ENCODE results near the gene ATF6.
"Not testable (repeated sequence)": the region's sequence is repeated elsewhere in the genome, so short reads cannot be mapped to it uniquely, and the experiment has no call there.

ATF6 gene

DNA sequence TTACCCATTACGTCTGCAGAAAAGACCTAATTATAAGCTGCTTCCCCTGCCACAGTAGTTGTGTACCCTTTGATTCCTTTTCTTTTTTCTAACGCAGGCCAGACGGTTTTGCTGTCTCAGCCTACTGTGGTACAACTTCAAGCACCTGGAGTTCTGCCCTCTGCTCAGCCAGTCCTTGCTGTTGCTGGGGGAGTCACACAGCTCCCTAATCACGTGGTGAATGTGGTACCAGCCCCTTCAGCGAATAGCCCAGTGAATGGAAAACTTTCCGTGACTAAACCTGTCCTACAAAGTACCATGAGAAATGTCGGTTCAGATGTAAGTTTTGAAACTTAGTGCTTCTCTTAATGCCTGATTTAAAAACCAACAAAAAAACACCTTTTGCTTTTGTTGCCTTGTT lies 35.8 kb downstream of the ATF6 start:
- no peaks in the 10 kb centered on the region for H3K9me3 ChIP-seq (ENCODE audit: control insufficient read depth in 2 of 2, low read length in 2 of 2)
- H3K9ac ChIP-seq (ENCODE audit: low read depth in 1 of 2, low read length in 2 of 2) = no peak overlapping the region
- peaks cover 22 to 23% of the 10 kb centered on the region in 2 donors for H3K36me3 ChIP-seq (ENCODE audit: control insufficient read depth in 2 of 2, insufficient read depth in 2 of 2, low read length in 2 of 2)
- H3K4me3 ChIP-seq (ENCODE audit: low read length in 2 of 2) = no peak overlapping the region
- H3K27me3 ChIP-seq (ENCODE audit: control insufficient read depth in 2 of 2, insufficient read depth in 2 of 2, low read length in 2 of 2) = no peaks in the 10 kb centered on the region
- no peak overlapping the region for H3K27ac ChIP-seq (ENCODE audit: low read depth in 2 of 2, low read length in 2 of 2)
- H3K4me1 ChIP-seq (ENCODE audit: control insufficient read depth in 2 of 2, insufficient read depth in 2 of 2, low read length in 2 of 2) = peaks cover 0 to 2% of the 10 kb centered on the region in 2 donors

DNA sequence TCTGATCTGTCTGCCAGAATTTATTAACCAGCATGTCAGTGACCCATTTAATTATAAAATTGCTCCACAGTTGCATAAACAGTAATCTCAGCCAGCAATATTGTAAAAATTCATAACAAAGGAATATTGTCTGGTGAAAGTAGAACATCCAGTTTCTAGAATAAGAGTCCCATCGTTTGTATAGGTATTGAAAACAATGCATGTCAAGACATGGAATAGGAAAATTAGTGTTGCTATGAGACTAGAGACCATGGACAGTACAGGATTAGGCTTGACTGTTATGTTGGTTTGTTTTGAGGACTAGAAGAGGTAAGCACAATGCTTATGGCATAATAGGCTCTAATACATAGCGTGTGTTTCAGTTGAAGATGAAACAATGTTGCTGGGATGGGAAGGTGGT lies 37.1 kb downstream of the ATF6 start:
- Histone ChIP-seq H3K4me1 (ENCODE audit: control insufficient read depth in 2 of 2, insufficient read depth in 2 of 2, low read length in 2 of 2) (peaks cover 0 to 2% of the 10 kb centered on the region in 2 donors), H3K27ac (ENCODE audit: low read depth in 2 of 2, low read length in 2 of 2) (no peak overlapping the region), H3K9me3 (ENCODE audit: control insufficient read depth in 2 of 2, low read length in 2 of 2) (no peaks in the 10 kb centered on the region), H3K4me3 (ENCODE audit: low read length in 2 of 2) (no peak overlapping the region), H3K9ac (ENCODE audit: low read depth in 1 of 2, low read length in 2 of 2) (no peak overlapping the region), H3K36me3 (ENCODE audit: control insufficient read depth in 2 of 2, insufficient read depth in 2 of 2, low read length in 2 of 2) (peaks cover 17 to 20% of the 10 kb centered on the region in 2 donors), H3K27me3 (ENCODE audit: control insufficient read depth in 2 of 2, insufficient read depth in 2 of 2, low read length in 2 of 2) (no peaks in the 10 kb centered on the region)

DNA sequence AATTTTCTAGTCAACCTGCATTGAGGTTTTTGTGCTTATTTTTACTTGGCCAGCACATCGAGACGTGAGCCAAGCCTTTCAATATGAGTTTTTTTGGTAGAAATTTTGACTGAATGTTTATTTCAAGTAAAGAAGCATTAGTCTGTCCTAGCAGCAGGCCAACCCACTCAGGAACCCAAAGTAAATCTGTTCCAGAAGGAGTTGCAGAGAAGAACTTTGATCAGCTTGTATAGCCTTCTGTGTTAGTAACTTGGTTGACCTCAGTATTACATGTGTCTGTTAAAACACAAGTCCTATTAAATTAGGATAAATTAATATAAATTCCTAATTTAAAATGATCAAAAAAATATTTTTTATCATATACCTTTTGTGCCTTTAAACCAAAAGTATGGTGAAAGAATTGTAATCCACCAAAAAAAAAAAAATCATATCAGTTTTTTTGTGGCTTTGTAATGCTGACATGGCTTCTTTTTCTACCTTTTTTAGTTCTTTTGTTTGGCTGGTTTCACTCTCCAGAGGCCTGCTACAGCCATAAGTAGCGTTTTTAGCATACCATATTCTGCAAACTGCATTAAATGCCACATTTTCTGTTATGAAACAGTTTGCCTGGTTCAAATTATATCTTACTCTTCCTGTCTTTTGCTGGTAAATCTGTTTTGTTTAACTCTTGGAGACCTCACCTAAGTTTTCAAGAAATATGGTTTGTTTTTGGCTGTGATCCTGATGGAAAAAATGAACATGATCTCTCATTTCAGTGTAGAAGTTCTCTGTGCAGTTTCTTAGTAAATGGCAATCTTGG lies 39.5 kb downstream of the ATF6 start:
- peaks cover 20% of the 10 kb centered on the region in 2 donors for H3K36me3 ChIP-seq (ENCODE audit: control insufficient read depth in 2 of 2, insufficient read depth in 2 of 2, low read length in 2 of 2)
- H3K27ac ChIP-seq (ENCODE audit: low read depth in 2 of 2, low read length in 2 of 2) = no peak overlapping the region
- H3K4me3 ChIP-seq (ENCODE audit: low read length in 2 of 2) = no peak overlapping the region
- H3K27me3 ChIP-seq (ENCODE audit: control insufficient read depth in 2 of 2, insufficient read depth in 2 of 2, low read length in 2 of 2) = no peaks in the 10 kb centered on the region
- H3K9ac ChIP-seq (ENCODE audit: low read depth in 1 of 2, low read length in 2 of 2) = no peak overlapping the region
- H3K9me3 ChIP-seq (ENCODE audit: control insufficient read depth in 2 of 2, low read length in 2 of 2) = no peaks in the 10 kb centered on the region
- peaks cover 0 to 2% of the 10 kb centered on the region in 2 donors for H3K4me1 ChIP-seq (ENCODE audit: control insufficient read depth in 2 of 2, insufficient read depth in 2 of 2, low read length in 2 of 2)

DNA sequence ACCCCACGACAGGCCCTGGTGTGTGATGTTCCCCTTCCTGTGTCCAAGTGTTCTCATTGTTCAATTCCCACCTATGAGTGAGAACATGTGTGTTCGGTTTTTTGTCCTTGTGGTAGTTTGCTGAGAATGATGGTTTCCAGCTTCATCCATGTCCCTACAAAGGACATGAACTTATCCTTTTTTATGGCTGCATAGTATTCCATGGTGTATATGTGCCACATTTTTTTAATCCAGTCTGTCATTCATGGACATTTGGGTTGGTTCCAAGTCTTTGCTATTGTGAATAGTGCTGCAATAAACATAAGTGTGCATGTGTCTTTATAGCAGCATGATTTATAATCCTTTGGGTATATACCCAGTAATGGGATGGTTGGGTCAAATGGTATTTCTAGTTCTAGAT lies 43.1 kb downstream of the ATF6 start:
- H3K27me3 ChIP-seq (ENCODE audit: control insufficient read depth in 2 of 2, insufficient read depth in 2 of 2, low read length in 2 of 2); H3K27ac ChIP-seq (ENCODE audit: low read depth in 2 of 2, low read length in 2 of 2); H3K4me1 ChIP-seq (ENCODE audit: control insufficient read depth in 2 of 2, insufficient read depth in 2 of 2, low read length in 2 of 2); H3K9me3 ChIP-seq (ENCODE audit: control insufficient read depth in 2 of 2, low read length in 2 of 2); H3K4me3 ChIP-seq (ENCODE audit: low read length in 2 of 2); H3K9ac ChIP-seq (ENCODE audit: low read depth in 1 of 2, low read length in 2 of 2): not testable (repeated sequence)
- peaks cover 8 to 12% of the 10 kb centered on the region in 2 donors for H3K36me3 ChIP-seq (ENCODE audit: control insufficient read depth in 2 of 2, insufficient read depth in 2 of 2, low read length in 2 of 2)

DNA sequence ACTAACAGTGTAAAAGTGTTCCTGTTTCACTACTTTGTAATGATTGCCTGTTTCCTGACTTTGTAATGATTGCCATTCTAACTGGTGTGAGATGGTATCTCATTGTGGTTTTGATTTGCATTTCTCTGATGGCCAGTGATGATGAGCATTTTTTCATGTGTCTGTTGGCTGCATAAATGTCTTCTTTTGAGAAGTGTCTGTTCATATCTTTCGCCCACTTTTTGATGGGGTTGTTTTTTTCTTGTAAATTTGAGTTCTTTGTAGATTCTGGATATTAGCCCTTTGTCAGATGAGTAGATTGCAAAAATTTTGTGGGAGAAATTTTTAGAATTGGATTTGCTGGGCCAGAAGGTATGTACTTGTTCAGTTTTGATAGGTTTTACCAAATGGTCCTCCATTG lies 43.5 kb downstream of the ATF6 start:
- H3K9ac ChIP-seq (ENCODE audit: low read depth in 1 of 2, low read length in 2 of 2); H3K4me3 ChIP-seq (ENCODE audit: low read length in 2 of 2); H3K27ac ChIP-seq (ENCODE audit: low read depth in 2 of 2, low read length in 2 of 2); H3K9me3 ChIP-seq (ENCODE audit: control insufficient read depth in 2 of 2, low read length in 2 of 2); H3K4me1 ChIP-seq (ENCODE audit: control insufficient read depth in 2 of 2, insufficient read depth in 2 of 2, low read length in 2 of 2); H3K27me3 ChIP-seq (ENCODE audit: control insufficient read depth in 2 of 2, insufficient read depth in 2 of 2, low read length in 2 of 2): not testable (repeated sequence)
- H3K36me3 ChIP-seq (ENCODE audit: control insufficient read depth in 2 of 2, insufficient read depth in 2 of 2, low read length in 2 of 2) = peaks cover 8 to 12% of the 10 kb centered on the region in 2 donors

DNA sequence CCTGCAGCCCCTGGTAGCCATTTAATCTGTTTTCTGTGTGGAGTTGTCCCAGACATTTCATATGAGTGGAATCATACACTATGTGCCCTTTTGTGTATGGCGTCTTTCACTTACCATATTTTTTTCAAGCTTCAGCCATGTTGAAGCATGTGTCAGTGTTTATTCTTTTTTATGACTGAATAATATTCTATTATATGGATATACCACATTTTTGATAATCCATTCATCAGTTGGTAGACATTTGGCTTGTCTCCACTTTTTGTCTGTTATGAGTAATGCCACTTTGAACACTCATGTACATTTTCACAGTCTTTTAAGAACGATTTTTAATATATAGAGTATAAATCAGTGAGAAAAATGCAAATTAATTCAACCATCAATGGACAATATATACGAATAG lies 44.7 kb downstream of the ATF6 start:
- H3K9ac ChIP-seq (ENCODE audit: low read depth in 1 of 2, low read length in 2 of 2) = no peak overlapping the region
- no peaks in the 10 kb centered on the region for H3K9me3 ChIP-seq (ENCODE audit: control insufficient read depth in 2 of 2, low read length in 2 of 2)
- H3K4me3 ChIP-seq (ENCODE audit: low read length in 2 of 2) = no peak overlapping the region
- no peaks in the 10 kb centered on the region for H3K27me3 ChIP-seq (ENCODE audit: control insufficient read depth in 2 of 2, insufficient read depth in 2 of 2, low read length in 2 of 2)
- H3K36me3 ChIP-seq (ENCODE audit: control insufficient read depth in 2 of 2, insufficient read depth in 2 of 2, low read length in 2 of 2) = peaks cover 8 to 12% of the 10 kb centered on the region in 2 donors
- H3K4me1 ChIP-seq (ENCODE audit: control insufficient read depth in 2 of 2, insufficient read depth in 2 of 2, low read length in 2 of 2) = no peaks in the 10 kb centered on the region
- no peak overlapping the region for H3K27ac ChIP-seq (ENCODE audit: low read depth in 2 of 2, low read length in 2 of 2)

DNA sequence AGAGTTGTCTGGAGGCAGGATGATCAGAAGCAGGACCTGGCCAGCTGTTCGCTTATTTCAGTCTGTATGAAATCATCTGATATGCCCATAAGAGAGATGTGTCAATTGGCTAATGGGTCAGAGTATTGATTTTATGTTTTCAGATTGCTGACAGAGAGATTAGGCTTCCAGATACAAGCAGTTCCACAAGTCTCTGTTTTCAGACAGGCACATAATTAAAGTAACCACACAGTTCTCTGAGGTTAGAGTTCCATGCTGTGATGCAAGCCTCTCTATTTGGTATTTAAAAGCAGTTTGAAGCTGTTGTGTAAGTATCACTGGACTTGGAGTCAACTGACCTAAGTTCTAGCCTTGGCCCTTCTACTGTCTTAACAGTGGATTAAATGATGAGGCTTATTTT lies 50.1 kb downstream of the ATF6 start:
- Histone ChIP-seq H3K27ac (ENCODE audit: low read depth in 2 of 2, low read length in 2 of 2) (no peak overlapping the region), H3K4me3 (ENCODE audit: low read length in 2 of 2) (no peak overlapping the region), H3K4me1 (ENCODE audit: control insufficient read depth in 2 of 2, insufficient read depth in 2 of 2, low read length in 2 of 2) (no peaks in the 10 kb centered on the region), H3K36me3 (ENCODE audit: control insufficient read depth in 2 of 2, insufficient read depth in 2 of 2, low read length in 2 of 2) (peaks cover 5 to 13% of the 10 kb centered on the region in 2 donors), H3K9ac (ENCODE audit: low read depth in 1 of 2, low read length in 2 of 2) (no peak overlapping the region), H3K9me3 (ENCODE audit: control insufficient read depth in 2 of 2, low read length in 2 of 2) (no peaks in the 10 kb centered on the region), H3K27me3 (ENCODE audit: control insufficient read depth in 2 of 2, insufficient read depth in 2 of 2, low read length in 2 of 2) (no peaks in the 10 kb centered on the region)

DNA sequence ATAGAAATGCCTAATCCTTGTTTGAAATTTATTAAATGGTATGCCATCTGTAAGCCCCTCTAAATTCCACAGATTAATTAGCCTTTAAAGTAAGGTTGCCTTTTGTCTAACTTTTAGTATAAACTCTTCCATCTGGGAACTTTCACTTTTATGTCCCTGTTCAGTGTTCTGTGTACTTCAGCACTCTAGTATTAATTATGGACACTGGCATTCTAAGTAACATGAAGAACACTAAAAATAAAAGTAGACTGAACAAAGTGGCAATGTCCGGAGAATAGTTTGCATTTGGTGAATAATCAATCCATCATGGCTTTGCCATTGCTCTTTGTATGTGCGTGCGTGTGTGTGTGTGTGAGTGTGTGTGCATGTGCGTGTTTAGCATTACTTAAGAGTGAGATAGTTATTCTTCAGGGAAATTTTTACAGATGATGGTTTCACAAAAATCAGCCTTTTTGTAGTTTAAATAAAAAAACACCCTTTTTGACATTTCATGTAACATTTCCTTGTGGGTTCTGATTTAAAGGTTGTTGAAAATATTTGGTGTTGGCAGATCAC lies 51.1 kb downstream of the ATF6 start:
- no peaks in the 10 kb centered on the region for H3K4me1 ChIP-seq (ENCODE audit: control insufficient read depth in 2 of 2, insufficient read depth in 2 of 2, low read length in 2 of 2)
- no peak overlapping the region for H3K4me3 ChIP-seq (ENCODE audit: low read length in 2 of 2)
- H3K9me3 ChIP-seq (ENCODE audit: control insufficient read depth in 2 of 2, low read length in 2 of 2) = no peaks in the 10 kb centered on the region
- H3K36me3 ChIP-seq (ENCODE audit: control insufficient read depth in 2 of 2, insufficient read depth in 2 of 2, low read length in 2 of 2) = peaks cover 9 to 20% of the 10 kb centered on the region in 2 donors
- H3K27ac ChIP-seq (ENCODE audit: low read depth in 2 of 2, low read length in 2 of 2) = no peak overlapping the region
- no peak overlapping the region for H3K9ac ChIP-seq (ENCODE audit: low read depth in 1 of 2, low read length in 2 of 2)
- no peaks in the 10 kb centered on the region for H3K27me3 ChIP-seq (ENCODE audit: control insufficient read depth in 2 of 2, insufficient read depth in 2 of 2, low read length in 2 of 2)

DNA sequence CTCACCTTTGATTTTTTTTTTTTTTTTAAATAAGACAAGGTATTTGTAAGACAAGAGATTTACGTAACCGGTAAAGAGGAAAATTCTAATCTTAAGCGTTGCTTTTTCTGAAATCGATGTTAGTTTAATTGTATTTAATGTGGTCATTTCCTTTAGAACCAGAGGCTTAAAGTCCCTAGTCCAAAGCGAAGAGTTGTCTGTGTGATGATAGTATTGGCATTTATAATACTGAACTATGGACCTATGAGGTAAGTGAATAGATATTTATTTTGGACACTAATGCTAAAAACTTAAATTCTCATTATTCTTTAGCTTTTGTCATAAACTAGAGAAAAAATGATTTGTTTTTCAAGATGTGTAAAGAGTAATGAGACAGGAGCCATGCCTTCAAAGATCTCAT lies 54.8 kb downstream of the ATF6 start:
- Histone ChIP-seq H3K9ac (ENCODE audit: low read depth in 1 of 2, low read length in 2 of 2) (no peak overlapping the region), H3K4me3 (ENCODE audit: low read length in 2 of 2) (no peak overlapping the region), H3K36me3 (ENCODE audit: control insufficient read depth in 2 of 2, insufficient read depth in 2 of 2, low read length in 2 of 2) (peaks cover 21 to 29% of the 10 kb centered on the region in 2 donors), H3K9me3 (ENCODE audit: control insufficient read depth in 2 of 2, low read length in 2 of 2) (no peaks in the 10 kb centered on the region), H3K27ac (ENCODE audit: low read depth in 2 of 2, low read length in 2 of 2) (no peak overlapping the region), H3K4me1 (ENCODE audit: control insufficient read depth in 2 of 2, insufficient read depth in 2 of 2, low read length in 2 of 2) (no peaks in the 10 kb centered on the region), H3K27me3 (ENCODE audit: control insufficient read depth in 2 of 2, insufficient read depth in 2 of 2, low read length in 2 of 2) (no peaks in the 10 kb centered on the region)

DNA sequence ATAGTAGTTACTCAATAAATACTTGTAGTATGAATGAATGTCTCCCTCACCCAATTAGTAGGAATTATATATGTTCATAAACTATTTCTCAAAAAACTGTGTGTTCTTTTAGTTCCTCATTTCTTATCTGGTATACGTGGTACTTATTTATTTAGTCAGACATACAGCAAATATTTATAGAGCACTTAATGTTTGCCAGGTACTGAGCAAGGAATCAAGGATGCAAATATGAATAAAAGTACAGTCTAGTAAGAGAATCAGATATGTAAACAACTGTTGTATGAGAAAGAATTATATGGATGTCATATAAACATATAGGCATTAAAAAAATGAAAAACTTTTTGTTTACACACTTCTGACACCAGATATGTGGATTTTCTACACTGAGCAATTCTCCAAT lies 58.5 kb downstream of the ATF6 start:
- H3K27ac ChIP-seq (ENCODE audit: low read depth in 2 of 2, low read length in 2 of 2) = no peak overlapping the region
- no peaks in the 10 kb centered on the region for H3K27me3 ChIP-seq (ENCODE audit: control insufficient read depth in 2 of 2, insufficient read depth in 2 of 2, low read length in 2 of 2)
- H3K36me3 ChIP-seq (ENCODE audit: control insufficient read depth in 2 of 2, insufficient read depth in 2 of 2, low read length in 2 of 2) = peaks cover 21 to 25% of the 10 kb centered on the region in 2 donors
- H3K4me3 ChIP-seq (ENCODE audit: low read length in 2 of 2) = no peak overlapping the region
- no peaks in the 10 kb centered on the region for H3K9me3 ChIP-seq (ENCODE audit: control insufficient read depth in 2 of 2, low read length in 2 of 2)
- H3K4me1 ChIP-seq (ENCODE audit: control insufficient read depth in 2 of 2, insufficient read depth in 2 of 2, low read length in 2 of 2) = no peaks in the 10 kb centered on the region
- no peak overlapping the region for H3K9ac ChIP-seq (ENCODE audit: low read depth in 1 of 2, low read length in 2 of 2)
